ENCODE measurements around the gene RBMX2. TPM values are rescaled to one million over a fixed set of nuclear protein-coding genes. Genes with fewer than 3 reads are reported as not detected.

RBMX2 gene
- total and polyA plus RNA-seq, 2 experiments from 2014 or later = 22.5 to 32.3 TPM

GRCh38 chrX:130446974-130447373, 45.2 kb downstream of the RBMX2 start:
- DNase-seq (ENCODE audit: low read depth in 1 of 2, low spot score in 1 of 2) = no peak
- Histone ChIP-seq H3K27ac (no peak overlapping the region), H3K4me1 (ENCODE audit: low read depth) (no peaks in the 10 kb centered on the region), H3K9me3 (ENCODE audit: low read depth) (no peaks in the 10 kb centered on the region), H3K4me3 (no peak overlapping the region), H3K27me3 (no peaks in the 10 kb centered on the region), H3K36me3 (no peaks in the 10 kb centered on the region)
- no peak for TF ChIP-seq CTCF (IDR thresholded peaks at IDR 0.05; ENCODE audit: low read depth, low read length)

Other genes with a start within 250 kb of the RBMX2 start
- gene AIFM1, start 236.1 kb upstream of the RBMX2 start, total RNA-seq = 53.6 and 69.0 TPM in 2 replicates
- 126 and 184 TPM in 2 replicates for gene AIFM1, start 236.1 kb upstream of the RBMX2 start, polyA plus RNA-seq
- 2.8 and 8.9 TPM in 2 replicates for gene RAB33A, start 230.0 kb upstream of the RBMX2 start, total RNA-seq
- gene RAB33A, start 230.0 kb upstream of the RBMX2 start, polyA plus RNA-seq = 1.9 and 7.2 TPM in 2 replicates
- 3.7 and 6.8 TPM in 2 replicates for gene ZNF280C, start 133.1 kb upstream of the RBMX2 start, total RNA-seq
- 3.1 and 5.0 TPM in 2 replicates for gene ZNF280C, start 133.1 kb upstream of the RBMX2 start, polyA plus RNA-seq
- gene SLC25A14, start 62.1 kb upstream of the RBMX2 start, total RNA-seq = 9.5 and 11.9 TPM in 2 replicates
- 18.3 and 34.8 TPM in 2 replicates for gene SLC25A14, start 62.1 kb upstream of the RBMX2 start, polyA plus RNA-seq
- not detected in 2 replicates for gene GPR119, start 16.3 kb upstream of the RBMX2 start, total RNA-seq
- not detected in 2 replicates for gene GPR119, start 16.3 kb upstream of the RBMX2 start, polyA plus RNA-seq